GM06990 (cell line): ENCODE measurements around the gene SF3B5.
"Not testable (repeated sequence)": the region's sequence is repeated elsewhere in the genome, so short reads cannot be mapped to it uniquely, and the experiment has no call there.

ENCODE experiments used
- DNase-seq: peaks from one replicate; pipeline ENCODE4 v3.0.0-alpha.2; 2011; ENCODE audit not compliant: insufficient read length; ENCODE audit errors: extremely low read depth
- H3K27me3 ChIP-seq: replicated peaks from 2 replicates; pipeline ENCODE4 v1.6.0; 2011; ENCODE audit warnings: low read length; ENCODE audit not compliant: control insufficient read depth, insufficient read depth
- H3K36me3 ChIP-seq: 2 replicates; pipeline ENCODE4 v1.5.1; 2011; ENCODE audit warnings: low read length; ENCODE audit not compliant: control insufficient read depth, insufficient read depth
- H3K4me3 ChIP-seq: replicated peaks from 2 replicates; pipeline ENCODE4 v1.5.1; 2011; ENCODE audit warnings: low read depth, mild to moderate bottlenecking, control low read depth, low read length
- CTCF ChIP-seq: IDR thresholded peaks from 2 replicates; pipeline ENCODE4 v1.5.1; 2011; ENCODE audit warnings: low read length, control low read depth, mild to moderate bottlenecking, inconsistent platforms; ENCODE audit not compliant: insufficient read depth, poor library complexity, severe bottlenecking

Gene SF3B5

GRCh38 chr6:144090384-144090783 is 5.0 kb downstream of the SF3B5 start:
- no peak overlapping the region for H3K4me3 ChIP-seq
- no peaks in the 10 kb centered on the region; the same call in 1 of the 2 replicates for H3K36me3 ChIP-seq
- no peaks in the 10 kb centered on the region for H3K27me3 ChIP-seq
- no peak for DNase-seq
- no peak for TF ChIP-seq CTCF

GRCh38 chr6:144087789-144088426 is 7.5 kb downstream of the SF3B5 start:
- Histone ChIP-seq H3K27me3 (no peaks in the 10 kb centered on the region), H3K36me3 (no peaks in the 10 kb centered on the region; the same call in 1 of the 2 replicates), H3K4me3 (no peak overlapping the region)
- DNase-seq: no peak
- TF ChIP-seq CTCF: no peak

- Histone ChIP-seq H3K4me3 (no peak overlapping the region), H3K36me3 (no peaks in the 10 kb centered on the region), H3K27me3 (no peaks in the 10 kb centered on the region)
- TF ChIP-seq CTCF: no peak
- DNase-seq: no peak
Observed at GRCh38 chr6:144086959-144087358, 8.4 kb downstream of the SF3B5 start.

DNA sequence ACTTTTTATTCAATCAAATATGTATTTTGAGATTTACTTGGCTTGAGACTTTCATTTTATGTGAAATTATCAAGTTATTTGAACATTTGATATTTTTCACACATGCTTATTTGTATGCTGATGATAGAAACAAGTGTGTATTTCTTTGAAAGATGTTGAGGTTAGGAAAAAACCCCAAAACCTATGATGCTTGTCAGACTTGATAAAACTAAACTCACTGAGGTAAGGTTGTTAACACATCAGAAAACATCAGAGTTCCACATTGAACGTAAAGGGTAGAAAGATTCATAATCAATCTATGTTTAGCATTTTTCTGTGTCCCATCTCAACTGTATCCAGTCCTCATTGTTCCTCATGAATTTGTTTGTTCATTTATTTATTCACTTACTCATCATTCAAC is 12.2 kb downstream of the SF3B5 start:
- Histone ChIP-seq H3K4me3 (no peak overlapping the region), H3K27me3 (no peaks in the 10 kb centered on the region), H3K36me3 (no peaks in the 10 kb centered on the region)
- no peak for TF ChIP-seq CTCF
- DNase-seq: no peak

GRCh38 chr6:144082412-144082811 is 13.0 kb downstream of the SF3B5 start:
- H3K27me3 ChIP-seq, H3K36me3 ChIP-seq, H3K4me3 ChIP-seq, DNase-seq: not testable (repeated sequence)

- Histone ChIP-seq H3K4me3 (no peak overlapping the region), H3K27me3 (no peaks in the 10 kb centered on the region), H3K36me3 (no peaks in the 10 kb centered on the region)
- DNase-seq: no peak
- no peak for TF ChIP-seq CTCF
Observed at GRCh38 chr6:144077871-144078270, 17.5 kb downstream of the SF3B5 start.
